ENCODE results near the gene MYLK2. TPM values are rescaled to one million over a fixed set of nuclear protein-coding genes. Genes with fewer than 3 reads are reported as not detected.

MYLK2 gene
- 0.22 TPM in 1 of 2 replicates, not detected in the other for polyA plus RNA-seq
- polyA minus RNA-seq = 0.23 and 0.49 TPM in 2 replicates

DNA sequence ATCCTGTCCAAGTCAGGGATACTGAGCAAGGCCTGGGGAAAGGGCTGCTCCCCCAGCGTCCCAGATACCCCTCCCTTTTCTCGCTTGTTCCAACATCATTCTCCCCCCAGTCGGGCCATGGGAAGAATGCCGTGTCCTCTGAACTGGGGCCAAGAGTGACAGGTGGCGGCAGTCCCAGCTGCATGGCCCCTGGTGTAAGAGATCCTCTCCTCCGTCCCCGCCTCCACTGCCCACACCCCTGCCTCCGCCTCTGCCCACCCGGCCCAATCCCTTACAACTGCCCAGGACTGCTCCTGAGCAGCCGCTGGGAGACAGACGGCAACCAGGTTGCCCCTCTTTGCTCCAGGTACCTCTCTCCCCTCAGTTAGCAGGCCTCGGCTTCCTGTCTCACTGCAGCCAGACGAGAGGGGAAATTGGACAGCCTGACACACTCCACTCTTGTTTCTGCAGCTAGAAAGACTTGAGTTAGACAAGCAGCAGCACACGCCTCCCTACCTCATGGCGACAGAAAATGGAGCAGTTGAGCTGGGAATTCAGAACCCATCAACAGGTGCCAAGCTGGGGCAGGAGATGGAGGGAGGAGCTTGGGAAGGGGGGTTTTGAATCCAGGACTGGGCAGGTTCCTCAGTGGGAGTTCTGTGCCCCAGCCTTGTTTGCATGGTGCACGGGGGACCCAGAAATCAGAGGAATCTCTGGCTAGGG, at the start of gene MYLK2:
TSS of gene MYLK2 (plus strand) at position 274 of the 702 bp plus-strand sequence. CDS start at position 499, 225 bp downstream.
- TF ChIP-seq SMC3 (conservative IDR thresholded peaks at IDR 0.05; ENCODE audit: poor library complexity) (no peak), POLR2AphosphoS5 (IDR thresholded peaks at IDR 0.05) (no peak), TAF1 (IDR thresholded peaks at IDR 0.05; ENCODE audit: low read depth) (no peak), RAD21 (conservative IDR thresholded peaks at IDR 0.05) (no peak), EZH2 (IDR thresholded peaks at IDR 0.05; ENCODE audit: borderline replicate concordance, insufficient read depth, low read length, poor library complexity, severe bottlenecking) (no peak), EP300 (conservative IDR thresholded peaks at IDR 0.05; ENCODE audit: poor library complexity, severe bottlenecking) (no peak), MXI1 (conservative IDR thresholded peaks at IDR 0.05; ENCODE audit: poor library complexity, severe bottlenecking) (no peak)
- TF ChIP-seq, protein P1, sequence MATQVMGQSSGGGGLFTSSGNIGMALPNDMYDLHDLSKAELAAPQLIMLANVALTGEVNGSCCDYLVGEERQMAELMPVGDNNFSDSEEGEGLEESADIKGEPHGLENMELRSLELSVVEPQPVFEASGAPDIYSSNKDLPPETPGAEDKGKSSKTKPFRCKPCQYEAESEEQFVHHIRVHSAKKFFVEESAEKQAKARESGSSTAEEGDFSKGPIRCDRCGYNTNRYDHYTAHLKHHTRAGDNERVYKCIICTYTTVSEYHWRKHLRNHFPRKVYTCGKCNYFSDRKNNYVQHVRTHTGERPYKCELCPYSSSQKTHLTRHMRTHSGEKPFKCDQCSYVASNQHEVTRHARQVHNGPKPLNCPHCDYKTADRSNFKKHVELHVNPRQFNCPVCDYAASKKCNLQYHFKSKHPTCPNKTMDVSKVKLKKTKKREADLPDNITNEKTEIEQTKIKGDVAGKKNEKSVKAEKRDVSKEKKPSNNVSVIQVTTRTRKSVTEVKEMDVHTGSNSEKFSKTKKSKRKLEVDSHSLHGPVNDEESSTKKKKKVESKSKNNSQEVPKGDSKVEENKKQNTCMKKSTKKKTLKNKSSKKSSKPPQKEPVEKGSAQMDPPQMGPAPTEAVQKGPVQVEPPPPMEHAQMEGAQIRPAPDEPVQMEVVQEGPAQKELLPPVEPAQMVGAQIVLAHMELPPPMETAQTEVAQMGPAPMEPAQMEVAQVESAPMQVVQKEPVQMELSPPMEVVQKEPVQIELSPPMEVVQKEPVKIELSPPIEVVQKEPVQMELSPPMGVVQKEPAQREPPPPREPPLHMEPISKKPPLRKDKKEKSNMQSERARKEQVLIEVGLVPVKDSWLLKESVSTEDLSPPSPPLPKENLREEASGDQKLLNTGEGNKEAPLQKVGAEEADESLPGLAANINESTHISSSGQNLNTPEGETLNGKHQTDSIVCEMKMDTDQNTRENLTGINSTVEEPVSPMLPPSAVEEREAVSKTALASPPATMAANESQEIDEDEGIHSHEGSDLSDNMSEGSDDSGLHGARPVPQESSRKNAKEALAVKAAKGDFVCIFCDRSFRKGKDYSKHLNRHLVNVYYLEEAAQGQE (IDR thresholded peaks at IDR 0.05; ENCODE audit: borderline replicate concordance) = no peak
- TF ChIP-seq, protein P2, sequence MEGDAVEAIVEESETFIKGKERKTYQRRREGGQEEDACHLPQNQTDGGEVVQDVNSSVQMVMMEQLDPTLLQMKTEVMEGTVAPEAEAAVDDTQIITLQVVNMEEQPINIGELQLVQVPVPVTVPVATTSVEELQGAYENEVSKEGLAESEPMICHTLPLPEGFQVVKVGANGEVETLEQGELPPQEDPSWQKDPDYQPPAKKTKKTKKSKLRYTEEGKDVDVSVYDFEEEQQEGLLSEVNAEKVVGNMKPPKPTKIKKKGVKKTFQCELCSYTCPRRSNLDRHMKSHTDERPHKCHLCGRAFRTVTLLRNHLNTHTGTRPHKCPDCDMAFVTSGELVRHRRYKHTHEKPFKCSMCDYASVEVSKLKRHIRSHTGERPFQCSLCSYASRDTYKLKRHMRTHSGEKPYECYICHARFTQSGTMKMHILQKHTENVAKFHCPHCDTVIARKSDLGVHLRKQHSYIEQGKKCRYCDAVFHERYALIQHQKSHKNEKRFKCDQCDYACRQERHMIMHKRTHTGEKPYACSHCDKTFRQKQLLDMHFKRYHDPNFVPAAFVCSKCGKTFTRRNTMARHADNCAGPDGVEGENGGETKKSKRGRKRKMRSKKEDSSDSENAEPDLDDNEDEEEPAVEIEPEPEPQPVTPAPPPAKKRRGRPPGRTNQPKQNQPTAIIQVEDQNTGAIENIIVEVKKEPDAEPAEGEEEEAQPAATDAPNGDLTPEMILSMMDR (IDR thresholded peaks at IDR 0.05; ENCODE audit: poor library complexity, severe bottlenecking) = no peak
- H3K4me2 ChIP-seq (ENCODE audit: low read length) = no peak within 1 kb of the TSS
- H3K27ac ChIP-seq (ENCODE audit: low read length) = no peak within 1 kb of the TSS
- no peaks in the 10 kb centered on the region for H3K9me3 ChIP-seq (ENCODE audit: low read length)
- no peak within 1 kb of the TSS for H3K9ac ChIP-seq (ENCODE audit: low read length)
- H3K27me3 ChIP-seq (ENCODE audit: insufficient read depth, low read depth, low read length) = no peaks in the 10 kb centered on the region
- no peaks in the 10 kb centered on the region for H4K20me1 ChIP-seq (ENCODE audit: insufficient read depth)
- H3K9me2 ChIP-seq (ENCODE audit: insufficient read depth, low read length) = no peaks in the 10 kb centered on the region
- no peaks in the 10 kb centered on the region for H3K36me3 ChIP-seq (ENCODE audit: insufficient read depth, low read length)
- no peaks in the 10 kb centered on the region for H3F3A ChIP-seq (ENCODE audit: insufficient read depth, low read length, poor library complexity, severe bottlenecking)
- no peaks in the 10 kb centered on the region for H3K79me2 ChIP-seq (replicated peaks; ENCODE audit: insufficient read depth, low read length)
- no peak within 1 kb of the TSS for H3K4me3 ChIP-seq (ENCODE audit: low read length)
- no peak within 1 kb of the TSS for H2AFZ ChIP-seq (ENCODE audit: low read depth, low read length)

DNA sequence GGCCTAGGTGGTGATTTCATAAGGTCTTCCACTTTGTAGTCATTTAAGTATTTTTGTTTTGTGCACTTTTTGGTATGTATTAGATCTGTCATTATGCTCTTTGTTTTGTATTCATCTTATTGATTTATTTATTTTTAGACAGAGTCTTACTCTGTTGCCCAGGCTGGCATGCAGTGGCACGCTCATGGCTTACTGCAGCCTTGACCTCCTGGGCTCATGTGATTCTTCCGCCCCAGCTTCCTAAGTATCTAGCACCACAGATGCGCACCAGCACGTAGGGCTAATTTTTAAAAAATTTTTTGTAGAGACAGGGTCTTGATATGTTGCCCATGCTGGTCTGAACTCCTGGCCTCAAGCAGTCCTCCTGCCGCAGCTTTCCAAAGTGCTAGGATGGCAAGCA, 49.5 kb upstream of the MYLK2 start:
- Histone ChIP-seq H3K9me3 (ENCODE audit: low read length) (no peaks in the 10 kb centered on the region), H3K27ac (ENCODE audit: low read length) (no peak overlapping the region), H3K27me3 (ENCODE audit: insufficient read depth, low read depth, low read length) (no peaks in the 10 kb centered on the region), H3K9me2 (ENCODE audit: insufficient read depth, low read length) (no peaks in the 10 kb centered on the region), H3K79me2 (replicated peaks; ENCODE audit: insufficient read depth, low read length) (no peaks in the 10 kb centered on the region), H3K4me2 (ENCODE audit: low read length) (no peak overlapping the region), H4K20me1 (ENCODE audit: insufficient read depth) (no peaks in the 10 kb centered on the region), H2AFZ (ENCODE audit: low read depth, low read length) (no peak overlapping the region), H3K9ac (ENCODE audit: low read length) (no peak overlapping the region), H3K36me3 (ENCODE audit: insufficient read depth, low read length) (no peaks in the 10 kb centered on the region), H3F3A (ENCODE audit: insufficient read depth, low read length, poor library complexity, severe bottlenecking) (no peaks in the 10 kb centered on the region), H3K4me3 (ENCODE audit: low read length) (no peak overlapping the region)
- no peak for TF ChIP-seq EP300 (conservative IDR thresholded peaks at IDR 0.05; ENCODE audit: poor library complexity, severe bottlenecking)
- no peak for TF ChIP-seq POLR2AphosphoS5 (IDR thresholded peaks at IDR 0.05)
- TF ChIP-seq RAD21 (conservative IDR thresholded peaks at IDR 0.05) = no peak
- TF ChIP-seq, protein P1 (IDR thresholded peaks at IDR 0.05; ENCODE audit: borderline replicate concordance) = no peak
- no peak for TF ChIP-seq MXI1 (conservative IDR thresholded peaks at IDR 0.05; ENCODE audit: poor library complexity, severe bottlenecking)
- no peak for TF ChIP-seq EZH2 (IDR thresholded peaks at IDR 0.05; ENCODE audit: borderline replicate concordance, insufficient read depth, low read length, poor library complexity, severe bottlenecking)
- no peak for TF ChIP-seq TAF1 (IDR thresholded peaks at IDR 0.05; ENCODE audit: low read depth)
- no peak for TF ChIP-seq SMC3 (conservative IDR thresholded peaks at IDR 0.05; ENCODE audit: poor library complexity)
- TF ChIP-seq, protein P2 (IDR thresholded peaks at IDR 0.05; ENCODE audit: poor library complexity, severe bottlenecking) = no peak

Measured in neural cell (in vitro differentiated cells).